Activated gamma-delta T cell (primary cell): ENCODE results near the gene AEN.

Experiments used
- DNase-seq: peaks from one replicate; lab custom pipeline; 2025; lab: John Stamatoyannopoulos, UW
- total RNA-seq, 2 donors: gene quantifications; one replicate each; lab custom pipeline; 2026; lab: John Stamatoyannopoulos, UW

The AEN gene
- total RNA-seq: 39.2 to 52.2 reads per million in 2 donors

GRCh38 chr15:88620995-88621772 lies at the start of gene AEN:
Gene AEN (plus strand): TSS chr15:88621340. CDS start chr15:88626210, 4,870 bp downstream.
- DNase-seq: peak; percentile 92

DNA sequence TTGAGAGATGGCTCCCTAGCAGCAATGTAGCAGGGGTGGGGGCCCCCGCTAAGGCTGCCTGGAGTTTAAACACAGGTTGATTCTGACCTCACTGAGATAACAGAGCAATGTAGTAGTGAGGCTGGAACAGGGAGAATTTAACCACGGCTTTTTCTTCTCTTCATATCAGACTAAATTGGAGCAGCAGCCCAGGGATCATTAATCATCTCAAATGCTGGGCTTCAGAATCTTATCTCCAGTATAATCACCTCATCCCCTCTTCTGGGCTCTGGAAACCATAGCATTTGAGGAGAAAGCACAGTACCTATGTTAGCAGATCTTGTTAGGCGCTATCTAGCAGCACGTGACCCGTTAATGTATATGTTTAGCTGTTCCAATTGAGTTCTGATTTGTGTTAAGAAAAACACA lies 49.3 kb upstream of the AEN start:
- DNase-seq: no peak

DNA sequence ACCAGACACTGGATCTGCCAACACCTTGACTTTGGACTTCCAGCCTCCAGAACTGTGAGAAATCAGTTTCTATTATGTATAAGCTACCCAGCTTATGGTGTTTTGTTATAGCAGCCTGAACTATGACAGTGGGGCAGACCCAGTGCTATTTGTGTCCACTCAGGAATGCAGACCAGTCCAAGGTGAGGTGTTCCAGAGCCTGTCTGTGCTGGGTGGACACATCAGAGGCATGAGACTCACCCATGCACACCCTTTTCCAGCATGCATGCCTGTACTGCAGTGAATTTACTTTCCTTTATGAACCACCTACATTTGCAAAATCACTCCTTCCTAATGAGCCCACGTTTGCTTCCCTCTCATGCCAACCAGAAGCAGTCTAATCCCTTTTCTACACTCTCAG lies 47.1 kb upstream of the AEN start:
- DNase-seq: no peak

GRCh38 chr15:88574655-88575054 lies 46.5 kb upstream of the AEN start:
- no peak for DNase-seq

DNA sequence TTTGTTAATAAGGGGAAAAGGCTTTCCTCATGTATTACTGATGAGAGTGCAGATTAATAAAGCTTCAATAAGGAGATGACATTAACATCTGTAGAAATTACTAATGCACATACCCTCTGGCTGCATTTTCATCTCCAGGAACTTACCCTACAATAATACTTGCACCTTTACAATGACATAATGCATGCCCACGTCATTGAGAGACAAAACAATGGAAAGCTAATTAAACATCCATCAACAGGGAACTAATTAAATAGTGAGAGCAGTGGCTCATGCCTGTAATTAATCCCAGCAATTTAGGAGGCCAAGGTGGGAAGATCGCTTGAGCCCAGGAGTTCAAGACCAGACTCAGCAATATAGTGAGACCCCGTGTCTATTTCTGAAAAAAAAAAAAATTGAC lies 41.8 kb upstream of the AEN start:
- DNase-seq: no peak

DNA sequence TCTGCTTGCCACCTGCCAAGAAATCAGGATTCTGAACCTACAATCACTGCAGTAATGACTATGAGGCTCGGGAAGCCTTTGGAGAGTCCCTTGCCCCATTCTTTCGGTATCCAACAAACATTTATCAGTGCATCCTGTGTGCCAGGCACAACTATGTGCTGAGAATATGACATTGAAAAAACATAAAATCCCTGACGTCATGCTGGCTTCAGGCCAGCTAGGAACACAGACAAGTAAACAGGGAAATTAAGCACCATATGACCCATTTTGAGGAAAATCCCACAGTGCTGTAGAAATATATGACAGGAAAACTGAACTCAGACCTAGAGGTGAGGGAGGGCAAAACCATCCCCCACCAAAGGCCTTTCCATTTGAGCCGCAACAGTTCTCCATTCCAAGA lies 40.6 kb upstream of the AEN start:
- DNase-seq: no peak

GRCh38 chr15:88586401-88587162 lies 34.6 kb upstream of the AEN start:
- no peak for DNase-seq

DNA sequence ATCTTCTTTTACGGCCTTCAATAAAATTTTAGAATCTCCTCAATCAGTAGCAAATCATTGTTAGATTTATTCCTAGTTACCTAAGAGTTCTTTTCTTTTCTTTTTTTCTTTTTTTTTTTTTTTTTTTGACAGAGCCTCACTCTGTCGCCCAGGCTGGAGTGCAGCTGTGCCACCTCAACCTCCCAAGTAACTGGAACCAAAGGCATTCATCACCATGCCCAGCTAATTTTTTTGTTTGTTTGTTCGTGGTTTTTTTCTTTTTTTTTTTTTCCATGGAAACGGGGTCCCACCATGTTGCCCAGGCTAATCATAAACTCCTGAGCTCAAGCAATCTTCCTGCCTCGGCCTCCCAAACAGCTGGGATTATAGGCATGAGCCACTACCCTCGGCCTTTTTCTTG lies 30.4 kb upstream of the AEN start:
- DNase-seq: no peak

- no peak for DNase-seq
Observed at GRCh38 chr15:88591384-88591783, 29.8 kb upstream of the AEN start.

DNA sequence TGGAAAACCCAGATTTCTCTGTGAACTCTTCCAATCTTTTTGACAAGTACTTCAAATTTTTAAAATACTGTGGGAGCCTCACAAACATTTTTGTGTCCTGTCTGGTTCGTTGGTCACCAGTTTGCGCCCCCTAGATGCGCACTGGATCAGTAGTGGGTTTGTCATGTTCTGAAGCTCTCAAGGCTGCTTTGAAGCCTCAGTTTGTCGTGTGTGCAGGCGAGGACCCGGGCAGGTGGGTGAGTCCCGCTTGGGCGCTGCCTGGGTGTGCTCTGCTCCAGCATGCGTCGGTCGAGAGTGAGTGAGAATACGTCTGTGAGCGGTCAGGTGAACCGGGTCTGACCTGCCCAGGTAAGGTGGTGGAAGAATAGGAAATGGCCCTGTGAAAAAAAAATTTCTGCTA lies 17.3 kb upstream of the AEN start:
- DNase-seq: no peak

GRCh38 chr15:88604381-88605188 lies 16.6 kb upstream of the AEN start:
- DNase-seq: no peak

DNA sequence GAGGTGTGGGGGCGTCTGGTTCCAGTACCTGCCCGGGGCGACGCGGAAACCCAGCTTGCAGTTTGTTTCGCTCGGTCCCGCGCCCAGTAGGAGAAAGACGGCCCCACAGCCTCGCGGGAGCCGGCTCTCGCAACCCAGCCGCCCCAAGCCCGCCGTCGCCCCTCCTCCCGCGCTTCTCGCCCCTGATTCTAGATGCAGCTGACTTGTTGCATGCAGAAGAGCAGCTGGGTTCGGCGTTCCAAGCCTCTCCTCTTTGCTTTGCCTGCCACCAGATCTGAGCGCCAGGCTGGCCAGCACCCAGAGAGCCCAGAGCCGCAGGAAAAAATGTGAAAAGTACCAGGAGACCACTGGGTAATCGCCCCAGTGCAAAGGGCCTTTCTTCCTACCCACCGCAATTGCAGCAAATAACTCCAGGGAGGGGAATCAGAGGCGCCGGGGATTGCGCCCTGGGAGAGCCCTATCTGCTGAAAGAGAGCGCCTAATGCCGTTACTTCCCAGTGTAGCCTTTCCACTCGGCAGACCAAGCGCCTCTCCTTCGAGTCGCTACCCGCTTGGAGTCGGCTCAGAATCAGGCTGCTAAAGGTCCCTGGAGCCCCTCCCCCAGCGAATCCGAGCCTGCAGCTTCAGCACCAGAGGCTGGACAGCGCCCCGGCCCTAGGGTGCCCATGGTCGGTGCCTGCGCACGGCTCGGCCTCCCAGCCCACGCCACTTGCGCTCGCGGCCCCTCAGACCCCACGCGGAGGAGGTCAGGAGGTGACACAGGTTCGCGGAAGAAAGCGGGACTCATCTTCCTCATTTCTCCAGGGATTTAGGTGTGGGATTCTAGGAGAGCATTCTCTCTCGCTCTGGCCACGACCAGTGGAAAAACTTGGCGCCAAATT lies 15.7 kb upstream of the AEN start:
- DNase-seq: no peak

DNA sequence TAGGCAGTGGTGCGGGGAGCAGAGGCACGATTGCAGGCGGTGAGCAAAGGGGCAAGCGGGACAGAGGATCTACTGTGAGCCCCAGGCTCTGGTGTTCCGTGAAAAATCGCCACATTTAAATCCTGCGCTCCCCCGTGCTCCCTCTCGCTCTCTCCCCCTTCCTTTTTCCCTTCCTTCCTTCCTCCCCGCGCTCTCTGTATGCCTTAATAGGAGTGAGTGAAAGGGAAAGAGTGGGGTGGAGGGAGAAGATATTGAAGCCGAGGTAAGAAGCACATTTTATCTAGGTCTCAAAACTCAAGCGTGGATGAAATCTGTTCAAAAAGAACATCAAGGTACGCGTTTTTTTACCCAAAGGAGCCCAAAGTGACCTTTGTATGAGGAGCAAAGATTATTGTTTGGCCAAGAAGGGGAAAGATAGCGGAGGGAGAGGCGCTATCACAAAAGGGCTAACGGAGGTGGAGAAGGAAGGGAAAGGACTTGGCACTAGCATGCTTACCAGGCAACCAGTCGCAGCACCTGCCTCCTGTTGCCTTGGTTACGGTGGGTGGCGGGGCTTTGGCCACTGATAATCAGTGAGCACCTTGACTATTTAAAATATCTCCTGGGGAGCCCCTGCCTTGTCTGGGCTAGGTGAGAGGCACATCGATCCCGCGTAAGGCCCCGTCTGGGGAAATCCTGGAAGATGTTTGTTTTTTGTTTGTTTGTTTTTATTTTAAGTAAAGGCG lies 14.9 kb upstream of the AEN start:
- DNase-seq: no peak

- no peak for DNase-seq
Observed at GRCh38 chr15:88607951-88608350, 13.2 kb upstream of the AEN start.

GRCh38 chr15:88608607-88609181 lies 12.4 kb upstream of the AEN start:
- DNase-seq: no peak

DNA sequence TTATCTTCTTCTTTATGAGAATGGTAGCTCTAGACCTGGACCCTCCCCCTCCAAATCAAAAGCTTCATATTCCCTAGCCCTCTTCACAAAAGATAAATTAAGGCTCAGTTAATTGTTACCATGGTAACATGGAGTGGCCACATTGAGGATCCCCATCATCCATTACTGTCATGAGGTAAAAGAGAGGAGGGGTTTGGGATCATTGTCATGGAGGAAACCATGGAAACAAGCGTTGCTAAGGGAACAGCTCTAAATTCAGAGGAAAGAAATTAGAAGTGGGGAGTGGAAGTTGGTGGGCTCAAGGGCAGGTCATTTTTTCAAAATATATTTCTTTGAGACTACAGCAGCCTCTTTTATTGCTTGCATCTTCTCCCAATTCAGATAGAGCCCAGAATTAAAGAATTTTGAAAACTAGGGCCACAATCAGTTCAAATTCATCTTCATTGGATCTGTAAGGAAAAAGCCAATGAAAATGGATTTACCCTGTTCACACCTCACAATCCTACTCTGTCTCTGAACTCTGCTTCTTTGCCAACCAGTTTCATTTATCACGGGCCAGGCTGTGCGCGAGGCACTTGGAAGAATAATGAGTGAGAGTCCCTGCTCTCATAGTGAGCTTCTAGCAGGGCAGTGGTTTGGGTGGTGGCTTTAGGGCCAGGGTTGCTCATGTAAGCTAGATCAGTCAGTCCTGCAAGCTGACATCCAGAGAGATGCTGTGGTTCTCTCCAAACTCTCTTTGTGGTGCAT lies 11.6 kb upstream of the AEN start:
- DNase-seq: no peak

DNA sequence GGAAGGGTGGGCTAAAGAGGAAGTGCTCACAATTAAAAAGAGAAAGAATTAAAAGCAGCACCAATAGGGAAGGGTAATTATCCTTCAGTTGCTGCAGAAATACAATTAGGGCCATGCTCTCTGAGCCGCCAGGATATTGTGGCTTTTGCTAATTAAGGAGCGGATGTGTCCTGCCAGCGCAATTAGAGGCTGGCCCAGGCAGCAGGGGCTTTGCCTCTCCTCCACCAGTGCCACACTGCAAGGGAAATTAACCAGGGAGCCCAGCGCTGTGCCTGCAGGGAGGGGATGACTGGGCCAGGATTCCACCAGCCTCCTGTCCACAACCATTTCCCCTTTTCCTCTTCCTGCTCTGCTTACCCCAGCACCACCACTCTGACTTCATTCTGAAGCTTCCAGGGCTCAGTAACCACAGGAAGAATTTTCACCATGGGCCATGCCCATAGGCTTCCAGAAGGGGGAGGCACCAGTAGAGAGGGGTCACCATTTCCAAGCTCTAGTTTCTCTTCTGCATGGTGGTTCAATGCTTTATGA lies 10.4 kb upstream of the AEN start:
- no peak for DNase-seq

DNA sequence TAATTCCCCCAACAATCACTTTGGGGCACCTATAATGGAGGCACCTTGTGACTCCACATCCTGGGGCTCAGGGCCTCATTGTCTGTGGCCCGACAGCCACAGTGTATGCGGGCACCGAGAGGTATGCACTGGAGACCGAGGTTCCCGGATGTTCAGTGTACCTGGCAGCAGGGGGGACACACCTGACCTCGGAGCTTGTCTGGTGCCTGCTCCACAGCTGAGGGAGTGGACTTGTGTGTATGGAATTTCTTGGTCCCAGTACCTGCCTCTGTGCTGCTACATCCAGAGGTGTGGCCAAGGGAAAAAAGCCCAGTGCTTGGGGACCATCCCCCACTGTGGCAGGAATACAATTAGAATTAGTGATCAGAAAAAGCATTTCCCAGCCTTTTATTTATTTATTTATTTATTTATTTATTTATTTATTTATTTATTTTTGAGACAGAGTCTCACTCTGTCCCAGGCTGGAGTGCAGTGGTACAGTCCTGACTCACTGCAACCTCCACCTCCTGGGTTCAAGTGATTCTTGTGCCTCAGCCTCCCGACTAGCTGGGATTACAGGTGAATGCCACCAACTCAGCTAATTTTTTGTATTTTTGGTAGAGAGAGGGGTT lies 8.8 kb upstream of the AEN start:
- no peak for DNase-seq
